ENCODE data around the gene SFT2D3. TPM values are rescaled to one million over a fixed set of nuclear protein-coding genes. Genes with fewer than 3 reads are reported as not detected.

SFT2D3 gene
- total and polyA plus RNA-seq, 2 of the 8 experiments (the other 6 are each of a cell fraction or from before 2014, with no cell fraction given), result 7.3 to 10.3 TPM

DNA sequence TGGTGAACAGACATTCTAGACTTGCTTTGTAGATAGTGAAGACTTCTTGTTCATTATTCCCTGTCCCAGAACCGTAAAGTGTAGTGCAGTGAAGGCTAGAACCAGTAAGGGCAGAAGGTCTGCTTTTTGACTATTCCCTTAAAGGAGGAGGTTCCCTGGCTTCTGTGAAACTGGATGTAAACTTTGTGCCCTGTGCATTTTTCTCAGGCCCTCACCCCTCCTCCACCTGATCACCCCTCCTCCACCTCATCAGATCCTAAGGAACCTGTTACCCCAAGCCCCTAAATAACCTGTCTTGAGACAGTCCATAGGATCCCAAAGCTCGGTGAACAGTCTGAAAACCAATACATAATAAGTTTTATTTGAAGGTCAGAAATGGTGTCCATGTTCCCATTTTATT, 33.7 kb downstream of the SFT2D3 start (continued):
- TF ChIP-seq SUZ12 (IDR thresholded peaks at IDR 0.05; ENCODE audit: low read length), result no peak
- TF ChIP-seq KDM1A (IDR thresholded peaks at IDR 0.05; ENCODE audit: borderline replicate concordance, low read length), result no peak
- no peak for TF ChIP-seq CBX8 (IDR thresholded peaks at IDR 0.05; ENCODE audit: borderline replicate concordance, low read depth, low read length)
- TF ChIP-seq BRCA1 (IDR thresholded peaks at IDR 0.05; ENCODE audit: low read depth, low read length), result no peak
- no peak for TF ChIP-seq BACH1 (IDR thresholded peaks at IDR 0.05; ENCODE audit: low read length)

All from H1 (cell line).